ENCODE measurements around the gene RNF115. TPM values are rescaled to one million over a fixed set of nuclear protein-coding genes. Genes with fewer than 3 reads are reported as not detected.
A peak's percentile ranks its signal among the peaks of the same experiment; 100 is the strongest.

RNF115 gene
- total RNA-seq, 1 donor from 2014 or later, result 15.3 TPM

GRCh38 chr1:145868232-145868631 lies 44.3 kb upstream of the RNF115 start:
- FAIRE-seq, result no peak
- H3K9ac ChIP-seq (ENCODE audit: low read length), result no peak overlapping the region
- no peaks in the 10 kb centered on the region for H4K20me1 ChIP-seq (ENCODE audit: insufficient read depth, low read length)
- Mint-ChIP-seq H3K27ac (ENCODE audit: unreplicated experiment) (no peak overlapping the region), H3K4me1 (ENCODE audit: low read depth, unreplicated experiment) (no peaks in the 10 kb centered on the region), H3K27me3 (ENCODE audit: low read depth, unreplicated experiment) (peaks cover 43% of the 10 kb centered on the region), H3K36me3 (ENCODE audit: low read depth, unreplicated experiment) (peaks cover 7% of the 10 kb centered on the region), H3K9me3 (ENCODE audit: unreplicated experiment) (peaks cover 3% of the 10 kb centered on the region), H3K4me3 (ENCODE audit: unreplicated experiment) (no peak overlapping the region)
- no peak overlapping the region for H3K27ac ChIP-seq (ENCODE audit: low read depth, low read length)
- no peak overlapping the region for H3K4me3 ChIP-seq (ENCODE audit: insufficient read depth, low read depth, low read length)
- H3K79me2 ChIP-seq (ENCODE audit: insufficient read depth, low read length), result no peaks in the 10 kb centered on the region
- H3K4me1 ChIP-seq (ENCODE audit: insufficient read depth, low read length), result peaks cover 7% of the 10 kb centered on the region
- H3K27me3 ChIP-seq (ENCODE audit: insufficient read depth, low read length), result no peaks in the 10 kb centered on the region
- H3K9me3 ChIP-seq (ENCODE audit: insufficient read depth, low read depth, low read length), result no peaks in the 10 kb centered on the region
- TF ChIP-seq CTCF (IDR thresholded peaks at IDR 0.05; ENCODE audit: insufficient read depth, low read depth, low read length) (no peak), EZH2 (IDR thresholded peaks at IDR 0.05; ENCODE audit: insufficient read depth, low read length) (no peak)
- H2AFZ ChIP-seq (ENCODE audit: low read depth, low read length), result no peak overlapping the region
- DNase-seq (ENCODE audit: low read depth), result no peak
- H3K4me2 ChIP-seq (ENCODE audit: low read length), result no peak overlapping the region
- H3K36me3 ChIP-seq (ENCODE audit: insufficient read depth, low read length), result no peaks in the 10 kb centered on the region

GRCh38 chr1:145863282-145864018 lies 39.6 kb upstream of the RNF115 start:
- H3K79me2 ChIP-seq (ENCODE audit: insufficient read depth, low read length), result peaks cover under 1% of the 10 kb centered on the region
- no peak overlapping the region for H2AFZ ChIP-seq (ENCODE audit: low read depth, low read length)
- peaks cover 29% of the 10 kb centered on the region for H3K27me3 Mint-ChIP-seq (ENCODE audit: low read depth, unreplicated experiment)
- no peaks in the 10 kb centered on the region for H3K9me3 ChIP-seq (ENCODE audit: insufficient read depth, low read depth, low read length)
- H3K36me3 ChIP-seq (ENCODE audit: insufficient read depth, low read length), result no peaks in the 10 kb centered on the region
- no peak overlapping the region for H3K4me3 ChIP-seq (ENCODE audit: insufficient read depth, low read depth, low read length)
- peaks cover 3% of the 10 kb centered on the region for H3K4me1 Mint-ChIP-seq (ENCODE audit: low read depth, unreplicated experiment)
- H3K27me3 ChIP-seq (ENCODE audit: insufficient read depth, low read length), result no peaks in the 10 kb centered on the region
- no peak for DNase-seq (ENCODE audit: low read depth)
- no peak overlapping the region for H3K4me2 ChIP-seq (ENCODE audit: low read length)
- no peak overlapping the region for H3K9ac ChIP-seq (ENCODE audit: low read length)
- TF ChIP-seq CTCF (IDR thresholded peaks at IDR 0.05; ENCODE audit: insufficient read depth, low read depth, low read length), result no peak
- TF ChIP-seq EZH2 (IDR thresholded peaks at IDR 0.05; ENCODE audit: insufficient read depth, low read length), result no peak
- H3K27ac Mint-ChIP-seq (ENCODE audit: unreplicated experiment), result no peak overlapping the region
- peaks cover 3% of the 10 kb centered on the region for H3K4me1 ChIP-seq (ENCODE audit: insufficient read depth, low read length)
- peaks cover 3% of the 10 kb centered on the region for H3K9me3 Mint-ChIP-seq (ENCODE audit: unreplicated experiment)
- no peak overlapping the region for H3K4me3 Mint-ChIP-seq (ENCODE audit: unreplicated experiment)
- FAIRE-seq, result no peak
- peaks cover 4% of the 10 kb centered on the region for H3K36me3 Mint-ChIP-seq (ENCODE audit: low read depth, unreplicated experiment)
- H4K20me1 ChIP-seq (ENCODE audit: insufficient read depth, low read length), result peaks cover under 1% of the 10 kb centered on the region
- H3K27ac ChIP-seq (ENCODE audit: low read depth, low read length), result no peak overlapping the region

- Mint-ChIP-seq H3K36me3 (ENCODE audit: low read depth, unreplicated experiment) (peaks cover 12% of the 10 kb centered on the region), H3K4me3 (ENCODE audit: unreplicated experiment) (peak overlapping the region; percentile 96), H3K9me3 (ENCODE audit: unreplicated experiment) (no peaks in the 10 kb centered on the region), H3K4me1 (ENCODE audit: low read depth, unreplicated experiment) (peaks cover 5% of the 10 kb centered on the region), H3K27me3 (ENCODE audit: low read depth, unreplicated experiment) (peaks cover 11% of the 10 kb centered on the region), H3K27ac (ENCODE audit: unreplicated experiment) (peak overlapping the region; percentile 90)
- Histone ChIP-seq H3K79me2 (ENCODE audit: insufficient read depth, low read length) (peaks cover 19% of the 10 kb centered on the region), H3K27me3 (ENCODE audit: insufficient read depth, low read length) (no peaks in the 10 kb centered on the region), H3K4me1 (ENCODE audit: insufficient read depth, low read length) (peaks cover 11% of the 10 kb centered on the region), H3K27ac (ENCODE audit: low read depth, low read length) (peak overlapping the region; percentile 65), H3K9me3 (ENCODE audit: insufficient read depth, low read depth, low read length) (no peaks in the 10 kb centered on the region), H3K4me2 (ENCODE audit: low read length) (peak overlapping the region; percentile 90), H3K4me3 (ENCODE audit: insufficient read depth, low read depth, low read length) (peak overlapping the region; percentile 96), H2AFZ (ENCODE audit: low read depth, low read length) (peak overlapping the region; percentile 92), H4K20me1 (ENCODE audit: insufficient read depth, low read length) (peaks cover 27% of the 10 kb centered on the region), H3K9ac (ENCODE audit: low read length) (peak overlapping the region; percentile 90), H3K36me3 (ENCODE audit: insufficient read depth, low read length) (peaks cover 20% of the 10 kb centered on the region)
- peak; percentile 71 for DNase-seq (ENCODE audit: low read depth)
- FAIRE-seq, result no peak
- TF ChIP-seq EZH2 (IDR thresholded peaks at IDR 0.05; ENCODE audit: insufficient read depth, low read length), result no peak
- TF ChIP-seq CTCF (IDR thresholded peaks at IDR 0.05; ENCODE audit: insufficient read depth, low read depth, low read length), result no peak
Measured at GRCh38 chr1:145859491-145860023, 35.7 kb upstream of the RNF115 start.

All from astrocyte (in vitro differentiated cells and primary cell).